B cell (primary cell): ENCODE measurements around the gene TMSB15C. TPM values are rescaled to one million over a fixed set of nuclear protein-coding genes. Genes with fewer than 3 reads are reported as not detected.

ENCODE experiments used
- ATAC-seq: fragments of 200-7000 bp; cut with Tn5 transposase; one replicate; pipeline ENCODE4 v1.10.0; 2021; ENCODE audit warnings: low read depth, mild to moderate bottlenecking, moderate number of reproducible peaks, moderate library complexity
- CTCF ChIA-PET: fragments of 350-600 bp; sonication (Branson Sonifier 250); formaldehyde crosslinking; loops from one replicate; lab custom pipeline; 2021; ENCODE audit warnings: antibody characterized with exemption, inconsistent platforms; lab: Charles Lee
- POLR2A ChIA-PET: fragments of 350-600 bp; sonication (Branson Sonifier 250); formaldehyde crosslinking; loops from one replicate; lab custom pipeline; 2021; ENCODE audit warnings: antibody characterized with exemption; lab: Charles Lee
- DNase-seq: peaks from one replicate; pipeline ENCODE4 v3.0.0; 2013
- H2AFZ ChIP-seq: 2 replicates; pipeline ENCODE4 v1.6.1; 2012; ENCODE audit warnings: mild to moderate bottlenecking, low read depth, low read length; ENCODE audit not compliant: insufficient read depth, poor library complexity, severe bottlenecking
- H3K27ac ChIP-seq, 2 donors: 1 replicate in 1 of 2; 2 replicates in 1 of 2; pipeline ENCODE4 v1.5.1; 2012 to 2013; ENCODE audit warnings: low read length in 2 of 2, mild to moderate bottlenecking in 2 of 2, moderate library complexity in 1 of 2
- H3K27me3 ChIP-seq, 4 experiments: fragments of 200-600 bp in 1 of 4; sonication (generic) in 1 of 4; replicated peaks in 1 of 4; 1 replicate in 2 of 4; 2 replicates in 2 of 4; pipeline versions ENCODE4 v1.6.1 to v1.7.0; 2013 to 2016; ENCODE audit warnings: low read length in 3 of 4, mild to moderate bottlenecking in 2 of 4, mixed read lengths in 1 of 4, moderate library complexity in 1 of 4; ENCODE audit not compliant: insufficient read depth in 4 of 4, control insufficient read depth in 3 of 4; ENCODE audit errors: control extremely low read depth in 1 of 4
- H3K36me3 ChIP-seq, 2 experiments: replicated peaks in 1 of 2; 1 replicate in 1 of 2; 2 replicates in 1 of 2; pipeline versions ENCODE4 v1.6.1 to v1.7.1; 2013; ENCODE audit warnings: low read length in 1 of 2; ENCODE audit not compliant: insufficient read depth in 2 of 2, control insufficient read depth in 1 of 2; ENCODE audit errors: control extremely low read depth in 1 of 2, extremely low read depth in 1 of 2
- H3K4me1 ChIP-seq, 2 donors: fragments of 200-600 bp in 1 of 2; sonication (generic) in 1 of 2; 1 replicate in 1 of 2; 2 replicates in 1 of 2; pipeline versions ENCODE4 v1.5.1 to v1.6.1; 2013 to 2017; ENCODE audit warnings: low read length in 2 of 2; ENCODE audit not compliant: control insufficient read depth in 2 of 2, insufficient read depth in 2 of 2
- H3K4me2 ChIP-seq: replicated peaks from 2 replicates; pipeline ENCODE3; 2012; ENCODE audit warnings: mild to moderate bottlenecking, low read depth, low read length; ENCODE audit not compliant: poor library complexity, severe bottlenecking
- H3K4me3 ChIP-seq, 5 experiments: fragments of 200-600 bp in 1 of 5; sonication (generic) in 1 of 5; 1 replicate in 3 of 5; 2 replicates in 2 of 5; pipeline versions ENCODE4 v1.5.1 to v1.7.0; 2011 to 2016; ENCODE audit warnings: low read length in 4 of 5, mild to moderate bottlenecking in 4 of 5, low read depth in 2 of 5, control low read depth in 1 of 5, moderate library complexity in 1 of 5; ENCODE audit not compliant: insufficient read depth in 1 of 5; ENCODE audit errors: control extremely low read depth in 1 of 5, extremely low read depth in 1 of 5
- H3K79me2 ChIP-seq: fragments of 200-600 bp; sonication (generic); one replicate; pipeline ENCODE4 v1.6.0; 2016; ENCODE audit warnings: low read length; ENCODE audit not compliant: control insufficient read depth, insufficient read depth
- H3K9ac ChIP-seq: fragments of 200-600 bp; sonication (generic); 2 replicates; pipeline ENCODE4 v1.6.1; 2017; ENCODE audit warnings: mild to moderate bottlenecking, low read length, moderate library complexity
- H3K9me3 ChIP-seq, 3 donors: one replicate each; pipeline versions ENCODE4 v1.6.1 to v1.7.1; 2013; ENCODE audit warnings: low read length in 2 of 3; ENCODE audit not compliant: control insufficient read depth in 2 of 3, insufficient read depth in 1 of 3; ENCODE audit errors: control extremely low read depth in 1 of 3
- H4K20me1 ChIP-seq: 2 replicates; pipeline ENCODE4 v1.6.0; 2012; ENCODE audit warnings: mild to moderate bottlenecking, low read length; ENCODE audit not compliant: insufficient read depth, control insufficient read depth, poor library complexity, severe bottlenecking
- H3K27ac Mint-ChIP-seq: one replicate; pipeline ENCODE4 v1.8.0; 2021; ENCODE audit warnings: mixed read lengths
- H3K27me3 Mint-ChIP-seq: one replicate; pipeline ENCODE4 v1.8.0; 2021; ENCODE audit warnings: mixed read lengths
- H3K4me1 Mint-ChIP-seq: one replicate; pipeline ENCODE4 v1.8.0; 2021; ENCODE audit warnings: mixed read lengths
- H3K4me3 Mint-ChIP-seq: one replicate; pipeline ENCODE4 v1.8.0; 2021; ENCODE audit warnings: mixed read lengths
- H3K9me3 Mint-ChIP-seq: one replicate; pipeline ENCODE4 v1.8.0; 2022; ENCODE audit warnings: mixed read lengths; ENCODE audit not compliant: insufficient read depth
- EZH2 ChIP-seq: IDR thresholded peaks from 2 replicates; pipeline ENCODE4 v1.6.1; 2012; ENCODE audit warnings: borderline replicate concordance, low read depth, mild to moderate bottlenecking, moderate library complexity, low read length; ENCODE audit not compliant: insufficient read depth, poor library complexity, severe bottlenecking
- WGBS: methylation state at CpG from one replicate; pipeline ENCODE4 v1.1.5; 2013; ENCODE audit warnings: missing lambda C conversion rate; ENCODE audit not compliant: insufficient coverage; 5-methylcytosine and 5-hydroxymethylcytosine counted together
- intact Hi-C: fragments of 100-400 bp; cut with micrococcal nuclease; formaldehyde crosslinking; loops from one replicate; pipeline ENCODE4 v1.10.0; 2022
- polyA plus RNA-seq: library from polyadenylated mRNA; depleted of rRNA; stranded (reverse); fragments of >200 nt; gene quantifications from 2 replicates; pipeline ENCODE4 v1.2.3, GENCODE V29; 2012
- total RNA-seq, 2 donors: library from RNA; stranded (reverse); fragments of 120-200 nt in 1 of 2; gene quantifications; 1 replicate in 1 of 2; 2 replicates in 1 of 2; pipeline versions ENCODE4 v1.2.3 to v1.2.4, GENCODE V29; 2013 to 2022
- TF ChIP-seq, protein P1 (sequence below): fragments of 200-600 bp; IDR thresholded peaks from one replicate; pipeline ENCODE4 v1.8.0; 2022; ENCODE audit warnings: antibody characterized with exemption, mild to moderate bottlenecking

TMSB15C gene
- total and polyA plus RNA-seq, 2 donors (not counting 1 experiment from before 2014, with no cell fraction given), result 1.1 to 4.5 TPM

GRCh38 chrX:104085477-104085876 lies 9.4 kb upstream of the TMSB15C start:
- no peak for ATAC-seq
- H3K36me3 ChIP-seq, result no peaks in the 10 kb centered on the region
- ChIA-PET POLR2A (no interaction called here), CTCF (no interaction called here)
- H3K4me1 Mint-ChIP-seq, result no peaks in the 10 kb centered on the region
- H3K9me3 ChIP-seq, result no peaks in the 10 kb centered on the region
- H3K27me3 Mint-ChIP-seq, result no peaks in the 10 kb centered on the region
- intact Hi-C loops, result no loop called here
- no peaks in the 10 kb centered on the region for H3K4me1 ChIP-seq
- peaks cover 0 to 2% (median 0%) of the 10 kb centered on the region in 4 experiments for H3K27me3 ChIP-seq
- no peak overlapping the region for H3K27ac ChIP-seq
- H3K4me3 Mint-ChIP-seq, result no peak overlapping the region
- TF ChIP-seq, protein P1, sequence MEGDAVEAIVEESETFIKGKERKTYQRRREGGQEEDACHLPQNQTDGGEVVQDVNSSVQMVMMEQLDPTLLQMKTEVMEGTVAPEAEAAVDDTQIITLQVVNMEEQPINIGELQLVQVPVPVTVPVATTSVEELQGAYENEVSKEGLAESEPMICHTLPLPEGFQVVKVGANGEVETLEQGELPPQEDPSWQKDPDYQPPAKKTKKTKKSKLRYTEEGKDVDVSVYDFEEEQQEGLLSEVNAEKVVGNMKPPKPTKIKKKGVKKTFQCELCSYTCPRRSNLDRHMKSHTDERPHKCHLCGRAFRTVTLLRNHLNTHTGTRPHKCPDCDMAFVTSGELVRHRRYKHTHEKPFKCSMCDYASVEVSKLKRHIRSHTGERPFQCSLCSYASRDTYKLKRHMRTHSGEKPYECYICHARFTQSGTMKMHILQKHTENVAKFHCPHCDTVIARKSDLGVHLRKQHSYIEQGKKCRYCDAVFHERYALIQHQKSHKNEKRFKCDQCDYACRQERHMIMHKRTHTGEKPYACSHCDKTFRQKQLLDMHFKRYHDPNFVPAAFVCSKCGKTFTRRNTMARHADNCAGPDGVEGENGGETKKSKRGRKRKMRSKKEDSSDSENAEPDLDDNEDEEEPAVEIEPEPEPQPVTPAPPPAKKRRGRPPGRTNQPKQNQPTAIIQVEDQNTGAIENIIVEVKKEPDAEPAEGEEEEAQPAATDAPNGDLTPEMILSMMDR, result no peak
- TF ChIP-seq EZH2, result no peak
- no peaks in the 10 kb centered on the region for H4K20me1 ChIP-seq
- H3K4me3 ChIP-seq, result no peak overlapping the region
- no peak for DNase-seq
- H3K79me2 ChIP-seq, result no peaks in the 10 kb centered on the region
- no peak overlapping the region for H3K4me2 ChIP-seq
- no peak overlapping the region for H3K9ac ChIP-seq
- 90% methylated on average over 6 of the region's 7 CpGs for WGBS
- no peak overlapping the region for H2AFZ ChIP-seq
- H3K9me3 Mint-ChIP-seq, result no peaks in the 10 kb centered on the region
- H3K27ac Mint-ChIP-seq, result no peak overlapping the region

GRCh38 chrX:104084534-104085277 lies 8.7 kb upstream of the TMSB15C start:
- H4K20me1 ChIP-seq, result no peaks in the 10 kb centered on the region
- POLR2A ChIA-PET, result no interaction called here
- CTCF ChIA-PET, result no interaction called here

More at GRCh38 chrX:104084534-104085277, 8.7 kb upstream of the TMSB15C start:
- Mint-ChIP-seq H3K9me3 (no peaks in the 10 kb centered on the region), H3K27me3 (no peaks in the 10 kb centered on the region), H3K4me3 (no peak overlapping the region), H3K4me1 (no peaks in the 10 kb centered on the region), H3K27ac (no peak overlapping the region)
- Histone ChIP-seq H2AFZ (no peak overlapping the region), H3K9me3 (no peaks in the 10 kb centered on the region), H3K4me1 (no peaks in the 10 kb centered on the region), H3K79me2 (no peaks in the 10 kb centered on the region), H3K27ac (no peak overlapping the region), H3K36me3 (no peaks in the 10 kb centered on the region), H3K9ac (no peak overlapping the region), H3K4me2 (no peak overlapping the region), H3K4me3 (no peak overlapping the region), H3K27me3 (peaks cover 0 to 2% (median 0%) of the 10 kb centered on the region in 4 experiments)
- DNase-seq, result no peak
- TF ChIP-seq, protein P1, result no peak
- no peak for TF ChIP-seq EZH2
- no peak for ATAC-seq
- intact Hi-C loops, result no loop called here
- WGBS, result 49% methylated on average over 2 of the region's 5 CpGs
